ENCODE measurements around the gene SCAMP2.

Gene SCAMP2

DNA sequence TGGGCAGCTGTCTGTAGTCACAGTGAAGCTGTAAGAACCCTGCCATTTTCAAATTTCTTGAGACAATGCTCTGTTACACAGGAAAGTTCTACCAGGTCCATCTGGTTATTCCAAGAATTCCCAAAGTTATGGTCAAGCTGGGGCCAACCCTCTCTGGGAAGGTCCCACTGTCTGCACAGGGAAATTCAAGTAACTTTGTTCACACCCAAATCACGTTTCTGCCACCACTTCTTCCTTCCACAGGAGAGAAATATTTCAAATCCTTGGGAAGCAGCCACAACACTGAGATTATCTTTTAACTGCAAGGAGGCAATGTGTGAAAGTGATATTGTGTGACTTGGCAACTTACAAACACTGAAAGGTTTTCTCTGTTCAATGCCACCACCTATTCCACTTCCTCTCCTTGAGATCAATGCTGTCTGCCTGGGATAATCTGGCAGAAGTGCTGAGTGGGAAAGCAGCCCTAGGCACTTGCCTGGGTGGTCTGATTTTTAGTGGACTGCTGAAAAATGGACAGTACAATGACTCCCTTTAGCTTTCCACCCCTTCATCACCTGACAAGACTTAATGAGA, 5.6 kb downstream of the SCAMP2 start:
- TF ChIP-seq TARDBP (IDR thresholded peaks at IDR 0.05), result no peak
- no peak for TF ChIP-seq FOXM1 (IDR thresholded peaks at IDR 0.05; ENCODE audit: borderline replicate concordance)
- no peak for TF ChIP-seq NFRKB (IDR thresholded peaks at IDR 0.05)
- TF ChIP-seq BHLHE40 (IDR thresholded peaks at IDR 0.05; ENCODE audit: borderline replicate concordance), result no peak
- no peak for TF ChIP-seq ELF4 (IDR thresholded peaks at IDR 0.05)
- no peak for TF ChIP-seq SP1 (IDR thresholded peaks at IDR 0.05)
- TF ChIP-seq ARNT (IDR thresholded peaks at IDR 0.05), result no peak
- no peak for TF ChIP-seq FOXK2 (IDR thresholded peaks at IDR 0.05)
- no peak for TF ChIP-seq CTBP1 (IDR thresholded peaks at IDR 0.05; ENCODE audit: borderline replicate concordance)
- DNase-seq (ENCODE audit: extremely low spot score), result no peak
- ChIA-PET CTCF (interaction anchor here (2.0 kb wide), 1 partner anchor 34 kb away, joined by 6 read pairs; no protein-coding TSS in a partner anchor), POLR2A (no interaction called here)

DNA sequence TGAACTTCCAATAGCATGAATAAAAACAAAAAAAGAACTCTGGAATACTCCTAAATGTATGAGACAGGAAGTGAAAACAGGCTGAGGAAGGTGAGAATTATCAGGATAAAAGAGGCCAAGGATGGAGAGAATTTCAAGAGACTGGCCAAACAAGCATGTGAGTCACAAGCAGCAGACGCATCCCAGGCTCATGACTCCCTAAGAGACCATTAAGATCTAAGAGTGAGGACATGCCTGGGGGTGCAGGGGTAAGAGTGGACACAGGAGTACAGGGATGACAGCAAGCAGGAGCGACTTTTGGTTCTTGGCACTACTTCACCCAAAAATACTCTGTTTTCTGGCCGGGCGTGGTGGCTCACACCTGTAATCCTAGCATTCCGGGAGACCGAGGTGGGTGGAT, 7.1 kb downstream of the SCAMP2 start:
- DNase-seq (ENCODE audit: extremely low spot score), result no peak
- ChIA-PET POLR2A (no interaction called here), CTCF (interaction anchor here (0.5 to 2.0 kb wide), 2 partner anchors 36 to 487 kb away, joined by 3 to 6 read pairs; no protein-coding TSS in a partner anchor)
- TF ChIP-seq TARDBP (IDR thresholded peaks at IDR 0.05) (no peak), ZNF384 (IDR thresholded peaks at IDR 0.05) (no peak)
- TF ChIP-seq, protein P1, sequence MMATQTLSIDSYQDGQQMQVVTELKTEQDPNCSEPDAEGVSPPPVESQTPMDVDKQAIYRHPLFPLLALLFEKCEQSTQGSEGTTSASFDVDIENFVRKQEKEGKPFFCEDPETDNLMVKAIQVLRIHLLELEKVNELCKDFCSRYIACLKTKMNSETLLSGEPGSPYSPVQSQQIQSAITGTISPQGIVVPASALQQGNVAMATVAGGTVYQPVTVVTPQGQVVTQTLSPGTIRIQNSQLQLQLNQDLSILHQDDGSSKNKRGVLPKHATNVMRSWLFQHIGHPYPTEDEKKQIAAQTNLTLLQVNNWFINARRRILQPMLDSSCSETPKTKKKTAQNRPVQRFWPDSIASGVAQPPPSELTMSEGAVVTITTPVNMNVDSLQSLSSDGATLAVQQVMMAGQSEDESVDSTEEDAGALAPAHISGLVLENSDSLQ (IDR thresholded peaks at IDR 0.05), result no peak

DNA sequence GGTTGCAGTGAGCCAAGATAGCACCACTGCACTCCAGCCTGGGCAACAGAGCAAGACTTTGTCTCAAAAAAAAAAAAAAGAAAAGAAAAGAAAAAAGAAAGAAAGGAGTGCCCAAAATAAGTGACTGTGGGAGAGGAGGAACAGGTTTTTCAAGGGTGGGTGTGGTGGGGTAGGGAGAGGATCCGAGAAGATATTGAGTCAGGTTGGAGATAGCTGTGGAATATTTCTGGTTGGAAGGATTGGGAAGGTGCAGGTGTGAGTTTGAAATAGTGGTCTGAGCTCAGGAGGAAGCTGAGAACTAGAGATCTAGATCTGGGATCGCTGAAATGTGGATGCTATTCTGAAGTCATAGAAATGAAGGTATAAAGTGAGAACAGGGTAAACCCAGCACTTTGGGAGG, 7.8 kb downstream of the SCAMP2 start:
- POLR2A ChIA-PET, result interaction anchor here (0.9 kb wide), 1 partner anchor 22 kb away, joined by 3 read pairs; the partner anchor contains the start of gene ULK3
- CTCF ChIA-PET, result no interaction called here
- no peak for DNase-seq (ENCODE audit: extremely low spot score)
- no peak for TF ChIP-seq CTBP1 (IDR thresholded peaks at IDR 0.05; ENCODE audit: borderline replicate concordance)
- no peak for TF ChIP-seq L3MBTL2 (conservative IDR thresholded peaks at IDR 0.05)
- TF ChIP-seq TARDBP (IDR thresholded peaks at IDR 0.05), result no peak
- TF ChIP-seq ELF4 (IDR thresholded peaks at IDR 0.05), result no peak
- TF ChIP-seq, protein P1 (IDR thresholded peaks at IDR 0.05), result no peak
- TF ChIP-seq ARNT (IDR thresholded peaks at IDR 0.05), result no peak

DNA sequence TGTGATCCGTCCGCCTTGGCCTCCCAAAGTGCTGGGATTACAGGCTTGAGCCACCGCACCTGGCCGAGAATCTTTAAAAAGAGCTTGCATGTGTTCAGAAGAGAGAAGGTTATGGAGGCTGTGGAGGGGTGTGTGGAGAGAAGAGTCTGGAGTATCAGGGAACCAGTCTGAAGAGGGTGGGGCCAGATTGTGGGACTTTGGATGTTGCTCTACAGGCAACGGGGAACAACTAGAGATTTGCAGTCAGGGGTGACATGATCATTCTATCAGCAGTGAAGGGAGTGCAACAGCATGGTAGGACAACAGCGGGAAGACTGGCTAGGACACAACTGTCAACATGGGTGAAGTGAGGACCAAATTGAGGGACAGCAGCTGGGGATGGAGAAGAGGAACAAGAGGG, 8.9 kb downstream of the SCAMP2 start:
- CTCF ChIA-PET, result interaction anchor here (0.6 kb wide), 1 partner anchor 95 kb away, joined by 4 read pairs; no protein-coding TSS in a partner anchor

DNA sequence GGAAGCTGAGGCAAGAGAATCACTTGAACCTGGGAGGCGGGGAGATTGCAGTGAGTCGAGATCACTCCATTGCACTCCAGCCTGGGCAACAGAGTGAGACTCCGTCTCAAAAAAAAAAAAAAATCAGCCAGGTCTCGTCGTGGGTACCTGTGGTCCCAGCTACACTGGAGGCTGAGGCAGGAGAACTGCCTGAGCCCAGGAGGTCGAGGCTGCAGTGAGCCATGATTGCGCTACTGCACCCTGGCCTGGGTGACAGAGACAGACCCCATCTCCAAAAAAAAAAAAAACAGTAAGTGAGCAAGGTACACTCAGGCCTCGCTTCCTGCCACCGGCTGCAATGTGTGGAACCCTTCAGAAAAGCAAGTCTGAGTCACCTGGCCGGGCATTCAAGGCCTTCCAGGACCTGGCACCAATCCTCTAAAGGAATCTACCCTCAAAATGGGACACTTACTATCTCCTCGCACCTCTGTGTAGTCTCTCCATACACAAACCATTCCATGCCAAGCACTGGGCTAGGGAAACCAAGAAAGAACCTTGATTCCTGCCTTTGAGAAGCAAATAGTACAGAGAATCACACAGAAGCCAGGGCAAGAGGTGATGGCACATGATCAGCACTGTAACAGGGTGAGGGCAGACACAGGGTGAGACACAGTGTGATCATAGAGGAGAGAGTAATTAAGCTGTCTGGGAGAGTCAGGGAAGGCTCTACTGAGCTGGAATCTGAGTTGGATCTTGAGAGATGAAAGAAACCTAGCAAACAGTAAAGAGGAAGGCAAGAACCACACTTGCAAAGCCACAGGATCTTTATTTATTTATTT, 9.7 kb downstream of the SCAMP2 start:
- ChIA-PET CTCF (interaction anchor here (0.5 to 0.6 kb wide), 2 partner anchors 94 to 137 kb away, joined by 3 to 4 read pairs; no protein-coding TSS in a partner anchor), POLR2A (no interaction called here)
- TF ChIP-seq SUZ12 (IDR thresholded peaks at IDR 0.05) (no peak), FOXK2 (IDR thresholded peaks at IDR 0.05) (no peak), BHLHE40 (IDR thresholded peaks at IDR 0.05; ENCODE audit: borderline replicate concordance) (no peak), L3MBTL2 (conservative IDR thresholded peaks at IDR 0.05) (no peak), LEF1 (IDR thresholded peaks at IDR 0.05; ENCODE audit: borderline replicate concordance) (no peak), SP1 (IDR thresholded peaks at IDR 0.05) (no peak), NFRKB (IDR thresholded peaks at IDR 0.05) (no peak), ARNT (IDR thresholded peaks at IDR 0.05) (no peak), ZNF384 (IDR thresholded peaks at IDR 0.05) (no peak), FOXM1 (IDR thresholded peaks at IDR 0.05; ENCODE audit: borderline replicate concordance) (no peak), CTBP1 (IDR thresholded peaks at IDR 0.05; ENCODE audit: borderline replicate concordance) (no peak)
- DNase-seq (ENCODE audit: extremely low spot score), result no peak

More for the DNA sequence above, 8.9 kb downstream of the SCAMP2 start:
- TF ChIP-seq CTBP1 (IDR thresholded peaks at IDR 0.05; ENCODE audit: borderline replicate concordance) (no peak), ZNF384 (IDR thresholded peaks at IDR 0.05) (no peak), ARNT (IDR thresholded peaks at IDR 0.05) (no peak), FOXK2 (IDR thresholded peaks at IDR 0.05) (no peak), NFRKB (IDR thresholded peaks at IDR 0.05) (no peak), FOXM1 (IDR thresholded peaks at IDR 0.05; ENCODE audit: borderline replicate concordance) (no peak), BHLHE40 (IDR thresholded peaks at IDR 0.05; ENCODE audit: borderline replicate concordance) (no peak), TARDBP (IDR thresholded peaks at IDR 0.05) (no peak), LEF1 (IDR thresholded peaks at IDR 0.05; ENCODE audit: borderline replicate concordance) (no peak), ELF4 (IDR thresholded peaks at IDR 0.05) (no peak), L3MBTL2 (conservative IDR thresholded peaks at IDR 0.05) (no peak), SUZ12 (IDR thresholded peaks at IDR 0.05) (no peak), FOXA1 (IDR thresholded peaks at IDR 0.05) (no peak), SP1 (IDR thresholded peaks at IDR 0.05) (no peak), HDGF (IDR thresholded peaks at IDR 0.05; ENCODE audit: borderline replicate concordance) (no peak)
- TF ChIP-seq, protein P1 (IDR thresholded peaks at IDR 0.05), result no peak
- no peak for DNase-seq (ENCODE audit: extremely low spot score)
- POLR2A ChIA-PET, result no interaction called here

DNA sequence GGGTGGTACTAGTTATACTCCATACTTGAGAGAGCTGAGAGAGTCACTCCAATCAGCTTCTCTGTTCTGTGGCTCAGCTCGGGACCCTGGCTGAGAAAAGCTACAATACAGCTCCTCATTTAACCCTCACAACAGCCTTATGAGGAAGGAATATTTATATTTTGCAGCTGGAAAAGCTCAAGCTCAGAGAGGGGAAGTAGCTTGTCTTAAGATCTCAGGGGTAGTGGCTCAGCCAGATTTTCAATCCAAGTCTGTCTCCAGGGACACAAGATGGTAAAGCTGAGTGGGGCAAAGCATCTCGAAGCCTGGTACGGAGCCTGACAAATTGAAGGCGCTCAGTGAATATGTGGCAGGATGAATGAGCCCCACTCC, 14.8 kb downstream of the SCAMP2 start:
- DNase-seq (ENCODE audit: extremely low spot score), result no peak
- POLR2A ChIA-PET, result interaction anchor here (0.7 to 1.6 kb wide), 4 partner anchors 12 to 48 kb away, joined by 3 to 7 read pairs (median 4); partner anchors contain the start of genes FAM219B, MPI and ULK3
- TF ChIP-seq NFRKB (IDR thresholded peaks at IDR 0.05), result no peak
- TF ChIP-seq FOXM1 (IDR thresholded peaks at IDR 0.05; ENCODE audit: borderline replicate concordance), result no peak
- TF ChIP-seq HDGF (IDR thresholded peaks at IDR 0.05; ENCODE audit: borderline replicate concordance), result no peak
- no peak for TF ChIP-seq ARNT (IDR thresholded peaks at IDR 0.05)
- no peak for TF ChIP-seq BHLHE40 (IDR thresholded peaks at IDR 0.05; ENCODE audit: borderline replicate concordance)
- TF ChIP-seq CTBP1 (IDR thresholded peaks at IDR 0.05; ENCODE audit: borderline replicate concordance), result no peak
- TF ChIP-seq LEF1 (IDR thresholded peaks at IDR 0.05; ENCODE audit: borderline replicate concordance), result no peak
- no peak for TF ChIP-seq TARDBP (IDR thresholded peaks at IDR 0.05)
- no peak for TF ChIP-seq ELF4 (IDR thresholded peaks at IDR 0.05)
- no peak for TF ChIP-seq SUZ12 (IDR thresholded peaks at IDR 0.05)
- no peak for TF ChIP-seq ZNF384 (IDR thresholded peaks at IDR 0.05)
- TF ChIP-seq FOXK2 (IDR thresholded peaks at IDR 0.05), result no peak
- TF ChIP-seq FOXA1 (IDR thresholded peaks at IDR 0.05), result no peak
- TF ChIP-seq L3MBTL2 (conservative IDR thresholded peaks at IDR 0.05), result no peak
- TF ChIP-seq, protein P1 (IDR thresholded peaks at IDR 0.05), result no peak
- no peak for TF ChIP-seq SP1 (IDR thresholded peaks at IDR 0.05)
- CTCF ChIA-PET, result interaction anchor here (0.6 kb wide), 1 partner anchor 37 kb away, joined by 3 read pairs; no protein-coding TSS in a partner anchor

Data from HEK293T (cell line).